ENCODE measurements around the gene TMPRSS3.

Gene TMPRSS3

DNA sequence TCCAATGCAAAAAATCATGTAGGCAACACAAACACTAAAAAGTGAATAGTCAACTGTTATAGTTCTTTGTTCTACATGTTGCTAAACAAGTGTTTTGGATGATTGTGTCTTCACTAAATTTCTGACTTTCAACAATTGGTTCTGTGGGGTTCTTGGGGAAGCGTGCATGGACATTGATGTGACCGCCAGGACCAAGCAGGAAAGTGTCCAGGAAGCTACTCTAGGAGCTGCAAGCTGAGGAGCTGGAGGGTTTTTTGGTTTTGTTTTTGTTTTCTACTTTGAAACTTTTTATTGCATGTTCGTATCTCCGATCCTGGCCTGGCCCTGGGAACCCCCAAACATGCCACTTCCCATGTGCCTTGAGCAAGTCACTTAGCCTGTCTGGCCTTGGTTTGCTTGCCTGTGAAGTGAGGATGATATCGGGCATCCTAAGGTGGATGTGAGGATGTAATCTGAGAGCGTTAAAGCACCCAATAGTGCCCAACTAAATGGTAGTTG, 8.0 kb downstream of the TMPRSS3 start:
- no peak for DNase-seq

DNA sequence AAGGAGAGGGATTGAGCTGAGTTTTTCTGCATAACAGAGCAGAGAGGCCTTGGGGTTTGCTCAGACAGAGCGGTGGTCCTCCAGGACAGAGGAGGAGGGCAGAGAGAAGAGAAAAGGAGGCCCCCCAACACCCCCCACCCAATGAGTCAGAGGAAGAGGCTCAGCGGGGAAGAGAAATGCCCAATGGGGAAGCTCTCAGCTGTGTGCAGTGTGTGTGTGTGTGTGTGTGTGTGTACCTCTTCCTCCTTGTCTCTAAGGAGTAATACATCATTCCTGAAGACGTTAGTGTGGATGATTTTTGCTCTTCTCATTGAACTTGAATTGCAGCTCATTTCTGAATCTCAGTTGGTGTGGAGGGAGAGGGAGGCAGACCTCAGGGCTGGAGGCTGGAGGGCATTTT, 8.7 kb downstream of the TMPRSS3 start:
- DNase-seq: no peak

DNA sequence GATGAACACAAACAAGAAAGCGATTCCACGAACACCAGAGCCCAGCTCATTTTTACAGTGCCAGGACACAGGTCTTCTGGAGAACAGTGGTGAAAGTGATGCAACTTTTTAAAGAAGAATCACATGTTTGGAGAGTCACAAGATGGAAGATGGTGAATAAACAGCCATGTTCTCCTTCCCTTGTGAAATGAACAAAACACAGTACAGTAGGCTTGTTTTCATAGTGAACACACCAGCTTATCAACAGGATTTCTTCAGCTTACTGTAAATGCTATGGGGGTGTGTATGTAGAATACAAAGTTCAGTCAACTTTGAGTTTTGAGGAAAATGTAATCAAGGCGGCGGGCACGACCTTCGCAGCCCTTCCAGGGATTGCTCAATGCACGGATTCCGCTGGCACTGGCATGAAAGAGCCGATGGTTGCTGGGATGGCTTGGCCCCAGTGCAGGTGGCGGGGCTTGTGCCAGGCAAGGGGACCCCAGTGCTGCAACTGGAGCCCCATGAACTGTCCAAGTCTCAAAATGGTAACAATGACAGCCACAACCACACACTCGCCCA, 9.7 kb downstream of the TMPRSS3 start:
- DNase-seq: no peak

DNA sequence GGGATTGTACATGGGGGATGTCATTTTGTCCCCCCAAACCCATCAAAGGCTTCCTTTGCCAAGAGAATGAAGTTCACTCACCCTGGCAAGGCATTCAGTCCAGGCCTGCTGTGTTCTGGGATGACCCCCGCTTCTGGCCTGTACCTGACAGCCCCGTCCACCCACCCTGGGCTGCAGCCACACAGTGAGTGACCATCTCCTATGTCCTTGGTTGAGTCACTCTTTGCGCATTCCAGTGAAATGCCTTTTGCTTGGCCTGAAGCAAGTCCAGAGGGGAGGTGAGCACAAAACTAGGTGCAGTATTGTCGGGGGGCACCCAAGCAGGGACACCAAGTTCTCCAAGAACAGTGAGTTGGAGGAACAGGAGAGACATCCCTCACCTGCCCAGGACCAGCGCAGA, 10.2 kb downstream of the TMPRSS3 start:
- no peak for DNase-seq

DNA sequence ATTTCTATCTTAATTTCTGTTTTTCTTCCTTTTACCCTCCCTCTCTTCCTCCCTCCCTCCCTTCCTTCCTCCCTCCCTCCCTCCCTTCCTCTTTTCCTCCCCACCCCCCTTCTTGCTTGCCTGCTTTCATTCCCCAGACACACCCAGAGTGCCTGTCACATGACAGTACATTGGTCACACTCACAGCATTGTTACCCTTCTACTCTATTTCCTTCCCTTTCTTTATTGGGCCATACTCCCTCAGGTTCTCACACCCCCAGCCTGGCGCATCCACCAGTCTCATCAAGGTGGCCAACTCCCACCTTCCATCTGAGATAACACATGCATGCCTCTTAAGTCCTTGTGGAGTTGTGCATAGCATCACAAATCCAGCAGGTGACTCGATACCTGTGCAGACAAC, 10.9 kb downstream of the TMPRSS3 start:
- no peak for DNase-seq

DNA sequence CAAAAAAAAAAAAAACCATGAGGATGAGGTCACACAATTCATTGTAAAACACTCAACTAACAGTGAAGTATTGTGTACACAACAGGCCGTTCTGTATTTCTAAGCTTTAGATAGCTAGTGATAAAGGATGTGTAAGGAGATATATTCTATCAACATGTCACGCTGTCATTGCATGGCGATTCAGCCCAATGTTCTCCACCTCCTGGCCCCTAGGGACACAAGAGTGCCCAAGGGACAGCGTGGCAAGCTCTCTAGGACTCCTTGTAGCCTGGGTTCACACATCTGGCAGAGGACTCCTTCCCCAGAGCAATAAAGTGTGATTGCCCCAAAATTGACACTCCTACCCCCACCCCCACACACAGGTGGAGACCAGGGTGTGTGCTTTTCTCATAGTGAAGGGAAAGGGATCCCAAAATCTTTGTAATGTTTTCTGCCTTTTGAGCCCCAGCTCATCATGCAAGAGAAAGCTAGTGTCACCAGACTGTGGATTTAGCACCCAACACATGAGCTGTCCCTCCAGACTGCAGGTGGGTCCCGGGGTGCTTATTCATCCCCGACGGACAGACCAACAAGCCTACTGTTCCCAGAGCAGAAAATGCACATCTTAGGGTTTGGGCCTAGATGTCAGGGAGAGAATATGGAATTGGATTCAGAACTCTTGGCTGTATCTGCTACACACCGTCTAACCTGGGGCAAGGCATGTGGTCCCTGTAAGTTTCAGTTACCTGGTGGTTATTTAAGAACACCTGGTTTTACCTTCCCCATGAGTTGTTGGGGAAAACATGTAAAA, 11.5 kb downstream of the TMPRSS3 start:
- DNase-seq: no peak

DNA sequence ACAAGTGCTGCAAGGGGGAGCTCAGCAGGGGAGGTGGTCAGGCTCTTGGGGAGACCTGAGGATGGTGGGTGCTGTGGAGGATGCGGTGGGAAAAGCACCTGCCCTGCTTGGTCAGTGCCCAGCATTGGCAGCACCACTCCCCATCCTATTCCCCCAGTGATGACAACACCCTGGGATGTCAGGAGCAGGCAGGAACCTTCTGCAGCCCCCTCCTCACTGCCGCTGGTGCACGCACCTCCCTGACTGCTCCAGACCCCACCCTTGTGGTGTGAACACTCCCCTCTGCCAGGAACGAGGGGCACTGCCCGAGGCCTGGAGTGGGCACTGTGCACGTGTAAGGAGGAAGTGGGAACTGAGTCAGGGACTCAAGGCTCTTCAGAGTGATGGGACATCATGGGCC, 12.5 kb downstream of the TMPRSS3 start:
- DNase-seq: no peak

DNA sequence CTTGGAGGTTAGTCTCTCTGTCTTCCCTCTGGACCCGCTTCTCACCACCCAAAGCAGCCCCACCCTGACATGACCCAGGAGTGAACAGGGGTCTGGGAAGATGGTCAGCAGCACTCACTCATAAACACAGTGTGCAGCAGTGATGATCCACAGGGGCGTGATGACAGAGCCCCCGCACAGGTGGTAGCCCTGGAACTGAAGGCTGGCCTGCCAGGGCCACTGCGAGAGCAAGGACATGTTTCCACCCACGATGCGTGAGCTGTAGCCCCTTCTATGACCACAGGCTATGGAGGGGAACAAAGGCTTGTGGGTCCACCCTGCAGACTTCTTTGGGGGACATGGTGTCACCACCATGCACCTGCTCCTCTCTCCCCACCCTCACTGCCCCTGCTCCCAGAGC, 12.9 kb downstream of the TMPRSS3 start:
- DNase-seq: no peak

DNA sequence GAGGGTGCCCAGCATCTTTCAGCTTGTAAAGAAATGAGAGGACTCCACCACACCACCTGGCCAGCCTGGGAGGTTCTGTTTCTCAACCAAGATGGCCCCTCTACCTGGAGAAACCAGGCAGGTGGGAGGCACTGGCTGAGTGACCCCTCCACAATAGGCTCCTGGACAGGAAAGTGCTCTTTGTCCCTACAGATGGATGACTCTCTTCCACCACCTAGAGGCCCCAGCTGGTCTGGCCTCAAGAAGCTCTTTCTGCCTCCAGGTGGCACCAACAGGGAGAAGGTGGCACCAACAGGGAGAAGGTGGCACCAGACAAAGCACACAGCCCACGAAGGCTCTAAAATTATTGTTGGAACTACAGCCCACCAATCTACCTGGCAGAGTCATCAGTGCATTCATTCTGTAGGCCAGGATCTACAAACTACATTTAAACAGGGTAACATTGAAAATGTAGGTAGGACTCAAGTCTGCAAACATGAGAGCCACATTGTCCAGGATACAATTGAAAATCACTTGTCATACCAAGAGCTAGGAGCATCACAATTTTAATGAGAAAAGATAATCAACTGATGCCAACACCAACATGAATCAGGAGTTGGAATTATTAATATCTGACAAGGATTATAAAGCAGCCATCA, 14.4 kb downstream of the TMPRSS3 start:
- DNase-seq: peak; percentile 56

DNA sequence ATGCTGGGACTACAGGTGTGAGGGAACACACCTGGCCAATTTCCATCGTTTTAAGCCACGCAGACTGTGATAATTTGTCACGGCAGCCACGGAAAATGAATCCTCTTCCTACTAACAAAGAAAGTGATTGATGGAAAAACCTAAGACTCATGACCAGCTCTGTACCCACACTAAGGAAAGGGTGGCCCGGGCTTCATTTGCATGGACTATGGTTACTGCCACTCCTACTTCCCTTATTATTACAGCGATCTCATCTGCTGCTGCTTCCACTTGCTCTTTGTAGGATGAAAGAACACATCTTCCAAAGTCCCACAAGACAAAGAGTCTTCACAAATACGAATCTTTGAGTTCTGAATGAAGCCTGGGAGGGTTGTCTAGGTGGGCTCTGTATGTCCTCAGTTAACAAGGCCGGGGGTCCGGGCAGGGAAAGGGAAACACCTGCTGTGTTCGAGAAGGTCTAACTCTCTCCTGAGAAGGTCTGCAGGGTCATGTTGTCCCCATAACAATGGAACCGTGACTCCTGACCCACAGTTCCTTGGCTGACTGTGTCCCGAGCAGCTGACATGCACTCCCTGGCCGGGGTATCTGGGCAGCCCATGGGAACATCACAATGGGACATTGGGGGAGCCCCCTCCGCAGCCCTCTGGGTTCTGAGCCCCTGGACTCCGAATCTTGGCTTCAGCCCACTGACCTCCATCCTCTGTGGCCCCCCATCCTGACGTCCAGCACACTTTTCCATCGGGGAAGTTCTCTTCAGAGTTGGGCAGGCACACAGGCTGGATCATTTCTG, 16.2 kb downstream of the TMPRSS3 start:
- DNase-seq: no peak

DNA sequence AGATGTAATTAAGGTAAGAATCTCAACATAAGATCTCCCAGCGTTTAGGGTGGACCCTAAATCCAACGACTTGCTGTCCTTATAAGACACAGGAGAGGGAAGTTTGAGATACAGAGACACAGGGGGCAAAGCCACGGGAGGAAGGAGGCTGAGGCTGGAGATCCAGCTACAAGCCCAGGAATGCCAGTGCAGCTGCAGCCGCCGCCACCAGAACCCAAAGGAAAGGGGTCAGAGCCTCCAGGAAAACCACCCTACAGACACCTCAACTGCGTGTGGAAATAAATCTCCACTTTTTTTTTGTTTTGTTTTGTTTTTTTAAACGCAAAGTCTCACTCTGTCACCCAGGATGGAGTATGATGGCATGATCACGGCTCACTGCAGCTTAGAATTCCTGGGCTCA, 17.4 kb downstream of the TMPRSS3 start:
- DNase-seq: no peak

DNA sequence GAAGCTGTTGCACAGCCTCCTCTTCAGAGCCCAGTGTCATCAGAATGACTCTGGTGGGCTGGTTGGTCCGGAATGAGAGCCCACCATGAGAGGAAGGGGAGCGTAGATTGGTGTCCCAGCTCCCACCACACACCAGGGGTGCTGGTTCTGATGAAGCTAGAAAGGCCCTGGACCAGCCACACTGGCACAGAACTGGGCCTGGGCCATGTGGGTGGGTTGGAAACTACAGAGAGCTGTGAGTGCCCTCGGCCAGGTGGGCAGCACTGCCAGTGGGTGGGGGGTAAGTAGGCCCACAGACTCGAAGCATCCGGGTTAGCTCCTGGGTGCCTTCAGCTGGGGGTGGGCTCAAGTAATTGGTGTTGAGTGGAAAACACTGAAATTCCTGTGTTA, 17.9 kb downstream of the TMPRSS3 start:
- DNase-seq: no peak

DNA sequence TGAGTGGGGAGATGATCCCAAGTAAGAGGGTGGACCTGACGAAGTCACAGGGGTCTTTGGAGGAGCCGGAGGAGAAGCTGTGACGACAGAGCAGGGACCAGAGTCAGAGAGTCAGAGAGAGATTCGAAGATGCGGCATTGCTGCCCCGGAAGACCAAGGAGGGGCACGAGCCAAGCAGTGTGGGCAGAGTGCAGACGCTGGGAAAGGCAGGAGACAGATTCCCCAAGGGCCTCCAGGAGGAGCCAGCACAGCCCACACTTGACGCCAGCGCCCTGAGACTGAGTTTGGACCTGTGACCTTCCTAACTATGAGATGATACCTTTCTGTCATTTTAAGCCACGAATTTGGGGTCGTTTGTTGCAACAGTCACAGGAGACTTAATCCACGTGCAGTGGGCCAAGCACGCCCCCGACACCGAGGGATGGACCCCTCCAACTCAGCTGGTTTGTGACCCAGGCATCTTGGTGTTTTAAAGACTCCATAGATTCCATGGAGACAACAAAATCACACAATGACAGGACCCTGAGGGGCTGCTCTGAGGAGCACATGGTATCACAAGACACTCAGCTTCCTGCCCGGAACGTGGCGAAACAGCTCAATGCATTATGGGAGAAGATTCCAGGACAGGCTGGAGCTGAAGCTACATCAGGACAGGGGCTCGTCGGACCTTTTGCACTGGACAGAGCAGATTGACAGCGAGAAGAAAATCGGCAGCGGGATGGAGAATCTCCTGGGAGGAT, 18.5 kb downstream of the TMPRSS3 start:
- no peak for DNase-seq

DNA sequence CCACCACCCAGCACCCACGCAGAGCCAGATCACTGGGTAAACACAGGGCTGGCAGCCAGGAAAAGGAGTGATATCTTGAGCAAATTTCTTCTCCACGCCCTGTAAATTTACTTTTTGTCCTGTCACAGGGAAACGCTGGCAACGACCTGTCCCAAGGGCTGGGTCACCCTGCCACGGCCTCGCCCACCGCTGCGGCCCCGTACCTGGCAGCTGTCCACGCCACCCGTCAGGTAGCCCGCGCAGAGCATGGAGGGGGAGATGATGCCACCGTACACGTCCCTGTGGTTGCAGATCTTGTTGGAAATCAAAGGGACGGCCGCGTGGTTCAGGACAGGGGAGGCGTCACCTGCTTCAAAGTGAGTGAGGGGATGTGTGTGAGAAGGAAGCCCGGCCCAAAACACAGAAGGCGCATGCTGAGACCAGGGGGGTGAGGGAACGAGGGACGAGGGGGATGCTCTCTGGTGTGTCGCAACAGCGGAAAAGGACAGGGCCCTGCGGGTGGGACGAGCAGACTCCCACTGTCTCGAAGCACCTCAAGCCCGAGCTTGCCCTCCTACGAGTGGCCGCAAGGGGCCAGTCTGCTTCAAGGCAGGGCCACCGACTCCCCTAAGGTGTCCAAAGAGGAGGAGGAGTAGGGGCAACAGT, 19.4 kb downstream of the TMPRSS3 start:
- peak; percentile 63 for DNase-seq

DNA sequence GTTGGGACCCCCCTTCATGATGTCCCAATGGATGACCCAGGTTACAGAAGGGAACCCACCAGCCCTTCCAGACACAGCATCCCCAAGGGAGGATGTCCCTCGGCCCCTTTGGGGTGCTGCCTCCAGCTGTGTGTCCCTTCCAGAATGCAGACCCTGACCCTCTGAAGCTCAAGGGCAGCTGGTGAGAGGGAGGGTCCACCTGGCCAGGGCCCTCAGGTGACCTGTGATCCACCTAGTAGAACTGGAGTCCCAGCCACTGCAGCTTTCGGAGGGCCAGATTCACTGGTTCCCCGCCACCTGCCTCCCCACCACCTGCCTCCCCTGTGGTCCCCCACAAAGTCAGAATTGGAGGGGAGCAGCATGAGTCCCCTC, 19.9 kb downstream of the TMPRSS3 start:
- no peak for DNase-seq

DNA sequence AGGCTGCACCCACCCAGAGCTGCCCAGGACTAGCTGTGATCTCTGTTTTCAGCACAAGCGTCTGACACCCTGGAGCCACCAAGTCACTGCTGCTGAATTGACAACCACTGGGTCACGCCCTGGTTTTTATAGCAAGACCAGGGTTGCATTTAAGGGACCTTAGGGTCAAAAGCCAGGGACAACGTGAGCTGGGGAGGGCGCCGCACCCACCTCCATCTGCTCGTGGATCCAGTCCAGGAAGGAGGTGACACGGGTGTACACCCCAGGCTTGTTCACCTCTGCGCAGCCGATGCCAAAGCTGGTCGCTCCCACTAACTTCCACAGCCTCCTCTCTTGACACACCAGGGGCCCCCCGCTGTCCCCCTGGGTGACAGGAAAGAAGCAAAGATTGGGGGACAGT, 20.3 kb downstream of the TMPRSS3 start:
- DNase-seq: no peak

DNA sequence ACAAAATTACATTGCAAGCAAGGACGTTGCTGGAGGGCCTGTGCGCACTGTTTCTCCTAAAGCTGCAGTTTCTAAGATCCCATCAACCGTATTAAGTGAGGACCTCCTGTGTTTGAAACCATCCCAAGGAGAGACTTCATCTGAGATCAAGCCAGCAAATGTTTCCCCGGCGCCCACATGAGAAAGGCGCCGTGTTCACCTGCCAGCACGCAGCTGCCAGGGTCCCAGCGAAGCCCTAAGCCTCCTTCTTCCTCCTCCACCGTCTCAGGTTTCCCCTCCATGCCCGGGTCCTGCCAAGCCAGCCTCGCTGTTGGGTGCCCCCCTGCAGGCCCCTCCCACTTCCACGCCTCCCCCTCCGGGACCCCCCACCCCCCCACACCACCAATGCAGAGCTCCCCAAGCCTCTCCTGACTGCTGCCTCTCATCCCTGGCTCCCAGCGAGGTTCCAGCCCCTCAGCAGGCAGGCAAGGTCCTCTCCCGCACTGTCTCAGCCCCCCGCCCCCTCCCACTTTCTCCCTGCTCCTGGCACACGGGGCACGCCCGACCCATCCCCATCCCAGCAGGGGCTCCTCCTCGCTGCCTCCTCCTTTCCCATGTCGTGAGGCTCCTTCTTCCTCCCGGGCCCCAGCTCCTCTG, 20.9 kb downstream of the TMPRSS3 start:
- no peak for DNase-seq

DNA sequence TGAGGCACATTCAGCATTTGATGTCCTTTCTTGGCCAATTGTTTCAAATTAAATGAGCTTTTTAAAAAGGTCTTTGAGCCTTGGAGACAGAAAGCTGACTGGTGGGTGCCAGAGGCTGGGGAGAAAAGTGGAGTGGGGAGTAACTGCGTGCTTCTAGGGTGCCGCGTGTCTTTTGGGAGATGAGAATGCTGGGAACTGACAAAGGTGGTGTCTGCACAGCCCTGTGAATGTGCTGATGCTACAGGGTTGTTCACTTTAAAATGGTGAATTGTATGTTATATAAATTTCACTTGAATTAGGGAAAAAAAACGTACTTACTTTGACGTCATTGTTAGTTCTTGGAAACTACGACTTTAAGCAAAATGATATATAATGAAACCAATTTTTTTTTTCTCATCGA, 21.4 kb downstream of the TMPRSS3 start:
- no peak for DNase-seq

DNA sequence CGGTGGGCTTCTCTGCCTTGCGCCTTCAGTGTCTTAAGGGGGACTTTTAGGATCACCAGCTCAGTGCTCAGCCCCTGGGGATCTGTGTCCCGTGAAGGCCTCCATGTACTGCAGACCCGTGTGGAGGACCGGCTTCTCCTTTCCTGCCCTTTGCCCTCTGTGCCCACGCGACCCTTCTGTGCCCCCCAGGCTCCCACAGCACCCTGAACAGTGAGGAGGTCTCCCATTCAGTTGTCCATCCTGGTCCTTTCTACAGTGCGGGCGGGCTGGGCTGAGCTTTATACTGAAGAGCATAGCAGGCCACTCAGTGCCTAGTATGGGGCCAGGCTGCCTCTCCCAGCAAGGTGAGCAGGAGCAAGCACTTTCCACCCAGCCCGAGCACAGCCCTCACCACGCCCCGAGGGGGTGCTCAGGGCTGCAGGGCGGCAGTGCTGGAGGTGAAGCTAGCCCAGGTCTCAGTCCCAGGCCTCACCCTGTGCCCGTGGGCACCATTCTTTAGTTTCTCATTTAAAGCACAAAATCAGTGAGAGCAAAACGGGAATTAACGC, 21.9 kb downstream of the TMPRSS3 start:
- no peak for DNase-seq

DNA sequence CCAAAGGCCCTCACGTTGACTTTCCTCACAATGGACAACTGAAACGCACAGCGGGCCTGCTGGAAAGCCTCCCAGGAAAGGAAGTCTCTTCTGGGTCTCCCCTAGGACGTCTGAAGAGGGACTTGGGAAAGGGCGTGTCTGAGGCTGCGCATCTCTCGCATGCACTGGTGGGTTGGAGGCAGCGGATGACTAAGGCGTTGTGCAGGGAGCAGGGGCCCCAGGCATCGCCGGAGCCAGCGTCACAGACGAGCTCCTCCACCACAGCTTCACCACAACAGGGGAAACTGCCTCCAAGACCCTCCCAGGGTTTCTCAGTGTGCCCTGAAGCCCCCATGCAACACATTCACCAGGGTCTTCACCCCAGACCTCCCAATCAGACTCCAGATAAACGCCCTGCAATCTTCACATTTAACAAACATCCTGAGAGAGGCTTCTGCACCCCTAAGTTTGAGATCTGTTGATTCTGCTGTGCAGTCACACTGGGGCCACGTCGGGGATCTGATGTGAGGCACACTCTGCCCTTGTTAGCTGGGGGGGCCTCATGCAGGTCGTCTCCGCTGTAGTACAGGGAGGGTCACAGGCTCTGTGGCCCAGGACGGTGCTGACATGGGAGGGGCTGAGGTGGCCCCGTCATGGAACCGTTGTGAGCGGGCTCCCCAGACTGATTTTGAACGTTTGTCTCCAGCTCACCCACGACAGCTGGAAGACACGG, 22.5 kb downstream of the TMPRSS3 start:
- peak; percentile 39 for DNase-seq

Data from activated CD4-positive, alpha-beta T cell treated with anti-CD3 and anti-CD28 coated beads, Interleukin-2, Interleukin-6, amounts not matched to agents 100 ng/mL and 50 ng/mL, durations not matched to agents 16 hours and 8 hours (primary cell).